GM23338 (cell line): ENCODE results near the gene FKBP8. TPM values are rescaled to one million over a fixed set of nuclear protein-coding genes. Genes with fewer than 3 reads are reported as not detected.

Experiments
- ATAC-seq: fragments of 200-7000 bp; cut with Tn5 transposase; 3 replicates; pipeline ENCODE4 v1.9.1; 2020
- DNase-seq: peaks from one replicate; pipeline ENCODE4 v3.0.0-alpha.2; 2015; ENCODE audit warnings: low spot score
- H2AFZ ChIP-seq: fragments of 200-600 bp; sonication (generic); 2 replicates; pipeline ENCODE4 v1.8.0; 2016; ENCODE audit warnings: antibody characterized with exemption, mild to moderate bottlenecking, moderate library complexity
- H3F3A ChIP-seq: fragments of 200-600 bp; sonication (generic); replicated peaks from 2 replicates; pipeline ENCODE4 v1.8.0; 2017; ENCODE audit warnings: antibody characterized with exemption, mixed run types, low read depth
- H3K27ac ChIP-seq: fragments of 200-600 bp; sonication (generic); 2 replicates; pipeline ENCODE4 v1.6.1; 2016; ENCODE audit warnings: low read depth
- H3K27me3 ChIP-seq: fragments of 200-600 bp; sonication (generic); 2 replicates; pipeline ENCODE4 v1.8.0; 2016; ENCODE audit warnings: mild to moderate bottlenecking, mixed run types, moderate library complexity; ENCODE audit not compliant: insufficient read depth
- H3K36me3 ChIP-seq: fragments of 200-600 bp; sonication (generic); 2 replicates; pipeline ENCODE4 v1.8.0; 2016; ENCODE audit warnings: mild to moderate bottlenecking; ENCODE audit not compliant: insufficient read depth
- H3K4me1 ChIP-seq: fragments of 200-600 bp; sonication (generic); 2 replicates; pipeline ENCODE4 v1.8.0; 2016; ENCODE audit warnings: mild to moderate bottlenecking, moderate library complexity; ENCODE audit not compliant: insufficient read depth
- H3K4me2 ChIP-seq: fragments of 200-600 bp; sonication (generic); 2 replicates; pipeline ENCODE4 v1.7.1; 2017; ENCODE audit warnings: mixed run types
- H3K4me3 ChIP-seq: fragments of 200-600 bp; sonication (generic); 2 replicates; pipeline ENCODE4 v1.6.1; 2016; ENCODE audit warnings: mixed run types
- H3K79me2 ChIP-seq: fragments of 200-600 bp; sonication (generic); replicated peaks from 2 replicates; pipeline ENCODE4 v1.8.0; 2017; ENCODE audit warnings: mild to moderate bottlenecking; ENCODE audit not compliant: insufficient read depth
- H3K9me2 ChIP-seq: fragments of 200-600 bp; sonication (generic); 2 replicates; pipeline ENCODE4 v1.8.0; 2017; ENCODE audit not compliant: insufficient read depth
- H4K20me1 ChIP-seq: fragments of 200-600 bp; sonication (generic); replicated peaks from 2 replicates; pipeline ENCODE4 v1.8.0; 2017; ENCODE audit warnings: mild to moderate bottlenecking; ENCODE audit not compliant: insufficient read depth
- H3K27ac Mint-ChIP-seq: 2 replicates; pipeline ENCODE4 v1.8.0; 2020; ENCODE audit warnings: inconsistent platforms, mild to moderate bottlenecking, moderate library complexity, mixed read lengths
- H3K27me3 Mint-ChIP-seq: 3 replicates; pipeline ENCODE4 v1.8.0; 2022; ENCODE audit warnings: low read depth, mild to moderate bottlenecking, moderate library complexity, mixed read lengths, inconsistent platforms; ENCODE audit not compliant: insufficient read depth, poor library complexity
- H3K36me3 Mint-ChIP-seq: 3 replicates; pipeline ENCODE4 v1.8.0; 2021; ENCODE audit warnings: low read depth, mild to moderate bottlenecking, inconsistent platforms, moderate library complexity, mixed read lengths
- H3K4me1 Mint-ChIP-seq: 3 replicates; pipeline ENCODE4 v1.8.0; 2020; ENCODE audit warnings: mild to moderate bottlenecking, inconsistent platforms, mixed read lengths
- H3K4me3 Mint-ChIP-seq: 3 replicates; pipeline ENCODE4 v1.8.0; 2021; ENCODE audit warnings: moderate library complexity, mild to moderate bottlenecking, inconsistent platforms, mixed read lengths
- H3K9me3 Mint-ChIP-seq: 3 replicates; pipeline ENCODE4 v1.8.0; 2020; ENCODE audit warnings: moderate library complexity, mild to moderate bottlenecking, inconsistent platforms, mixed read lengths
- ETS1 ChIP-seq: IDR thresholded peaks from 2 replicates; pipeline ENCODE4 v1.6.1; 2016; ENCODE audit warnings: antibody characterized with exemption
- EZH2phosphoT487 ChIP-seq: fragments of 200-600 bp; sonication (generic); IDR thresholded peaks from one replicate; pipeline ENCODE4 v1.8.1; 2018; ENCODE audit warnings: antibody characterized with exemption; ENCODE audit not compliant: unreplicated experiment
- JUNB ChIP-seq: IDR thresholded peaks from one replicate; pipeline ENCODE4 v1.6.1; 2016; ENCODE audit warnings: antibody characterized with exemption; ENCODE audit not compliant: unreplicated experiment
- NANOG ChIP-seq: IDR thresholded peaks from 2 replicates; pipeline ENCODE4 v1.6.1; 2016; ENCODE audit warnings: antibody characterized with exemption, borderline replicate concordance
- REST ChIP-seq: IDR thresholded peaks from one replicate; pipeline ENCODE4 v1.6.1; 2018; ENCODE audit warnings: antibody characterized with exemption; ENCODE audit not compliant: unreplicated experiment
- STAT1 ChIP-seq: IDR thresholded peaks from one replicate; pipeline ENCODE4 v1.6.1; 2016; ENCODE audit warnings: antibody characterized with exemption; ENCODE audit not compliant: unreplicated experiment
- ZNF114 ChIP-seq: fragments of 250-450 bp; sonication (Bioruptor Pico); IDR thresholded peaks from 2 replicates; pipeline ENCODE4 v1.5.0; 2020; ENCODE audit warnings: mild to moderate bottlenecking, moderate library complexity
- ZNF331 ChIP-seq: fragments of 250-450 bp; sonication (Bioruptor Pico); IDR thresholded peaks from 2 replicates; pipeline ENCODE4 v1.5.0; 2020; ENCODE audit warnings: low read depth, mild to moderate bottlenecking, moderate library complexity
- polyA plus RNA-seq: library from polyadenylated mRNA; unstranded; fragments of >200 nt; fragmentation: Nextera tagmentation; extraction: Ambion mirVana; gene quantifications from 2 replicates; pipeline ENCODE4 v1.2.1, GENCODE V29; 2016
- total RNA-seq: library from RNA; depleted of rRNA; stranded (reverse); fragments of >200 nt; shearing (Covaris generic); gene quantifications from 2 replicates; pipeline ENCODE4 v1.2.3, GENCODE V29; 2014
- TF ChIP-seq, protein P1 (sequence below), 2 experiments: fragments of 200-600 bp in 1 of 2; sonication (generic) in 1 of 2; conservative IDR thresholded peaks; 2 replicates each; pipeline versions ENCODE4 v1.5.1 to v1.6.1; 2016 to 2017; ENCODE audit warnings: antibody characterized with exemption in 2 of 2, low read depth in 2 of 2, mild to moderate bottlenecking in 2 of 2, moderate library complexity in 1 of 2

The FKBP8 gene
- total and polyA plus RNA-seq, 2 experiments from 2014 or later, result 158 to 367 TPM

DNA sequence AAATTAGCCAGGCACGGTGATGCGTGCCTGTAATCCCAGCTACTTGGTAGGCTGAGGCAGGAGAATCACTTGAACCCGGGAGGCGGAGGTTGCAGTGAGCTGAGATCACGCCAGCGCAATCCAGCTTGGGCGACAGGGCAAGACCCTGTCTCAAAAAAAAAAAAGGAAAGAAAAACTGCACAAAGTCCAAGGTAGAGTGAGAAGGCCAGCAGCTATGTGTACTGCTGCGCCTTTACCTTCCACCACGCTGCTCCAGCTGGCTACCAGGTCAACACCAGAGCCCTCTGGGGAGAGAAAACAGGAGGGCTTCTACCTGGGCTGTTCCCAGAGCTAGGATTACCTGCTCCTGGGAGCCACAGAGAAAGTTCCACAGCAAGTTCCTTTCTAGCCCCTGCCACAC is 24.7 kb downstream of the FKBP8 start:
- no peaks in the 10 kb centered on the region for H3K27me3 ChIP-seq
- H3K4me2 ChIP-seq, result no peak overlapping the region
- Mint-ChIP-seq H3K36me3 (no peaks in the 10 kb centered on the region), H3K27ac (no peak overlapping the region), H3K27me3 (peaks cover 17% of the 10 kb centered on the region), H3K4me1 (peaks cover 16% of the 10 kb centered on the region), H3K9me3 (no peaks in the 10 kb centered on the region), H3K4me3 (no peak overlapping the region)
- H3F3A ChIP-seq, result peaks cover 9% of the 10 kb centered on the region
- no peaks in the 10 kb centered on the region for H3K9me2 ChIP-seq
- no peak overlapping the region for H2AFZ ChIP-seq
- H3K79me2 ChIP-seq, result peaks cover 72% of the 10 kb centered on the region
- TF ChIP-seq ZNF114 (no peak), STAT1 (no peak), NANOG (no peak), REST (no peak)
- TF ChIP-seq, protein P1, sequence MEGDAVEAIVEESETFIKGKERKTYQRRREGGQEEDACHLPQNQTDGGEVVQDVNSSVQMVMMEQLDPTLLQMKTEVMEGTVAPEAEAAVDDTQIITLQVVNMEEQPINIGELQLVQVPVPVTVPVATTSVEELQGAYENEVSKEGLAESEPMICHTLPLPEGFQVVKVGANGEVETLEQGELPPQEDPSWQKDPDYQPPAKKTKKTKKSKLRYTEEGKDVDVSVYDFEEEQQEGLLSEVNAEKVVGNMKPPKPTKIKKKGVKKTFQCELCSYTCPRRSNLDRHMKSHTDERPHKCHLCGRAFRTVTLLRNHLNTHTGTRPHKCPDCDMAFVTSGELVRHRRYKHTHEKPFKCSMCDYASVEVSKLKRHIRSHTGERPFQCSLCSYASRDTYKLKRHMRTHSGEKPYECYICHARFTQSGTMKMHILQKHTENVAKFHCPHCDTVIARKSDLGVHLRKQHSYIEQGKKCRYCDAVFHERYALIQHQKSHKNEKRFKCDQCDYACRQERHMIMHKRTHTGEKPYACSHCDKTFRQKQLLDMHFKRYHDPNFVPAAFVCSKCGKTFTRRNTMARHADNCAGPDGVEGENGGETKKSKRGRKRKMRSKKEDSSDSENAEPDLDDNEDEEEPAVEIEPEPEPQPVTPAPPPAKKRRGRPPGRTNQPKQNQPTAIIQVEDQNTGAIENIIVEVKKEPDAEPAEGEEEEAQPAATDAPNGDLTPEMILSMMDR (conservative IDR thresholded peaks at IDR 0.05; ENCODE audit: low read depth in 2 of 2), result no peak
- H3K4me1 ChIP-seq, result peaks cover 4% of the 10 kb centered on the region; the same call in 1 of the 2 replicates
- H3K27ac ChIP-seq, result no peak overlapping the region
- DNase-seq, result no peak
- H3K4me3 ChIP-seq, result no peak overlapping the region
- no peak for ATAC-seq
- H3K36me3 ChIP-seq, result no peaks in the 10 kb centered on the region
- H4K20me1 ChIP-seq, result peaks cover 39% of the 10 kb centered on the region

DNA sequence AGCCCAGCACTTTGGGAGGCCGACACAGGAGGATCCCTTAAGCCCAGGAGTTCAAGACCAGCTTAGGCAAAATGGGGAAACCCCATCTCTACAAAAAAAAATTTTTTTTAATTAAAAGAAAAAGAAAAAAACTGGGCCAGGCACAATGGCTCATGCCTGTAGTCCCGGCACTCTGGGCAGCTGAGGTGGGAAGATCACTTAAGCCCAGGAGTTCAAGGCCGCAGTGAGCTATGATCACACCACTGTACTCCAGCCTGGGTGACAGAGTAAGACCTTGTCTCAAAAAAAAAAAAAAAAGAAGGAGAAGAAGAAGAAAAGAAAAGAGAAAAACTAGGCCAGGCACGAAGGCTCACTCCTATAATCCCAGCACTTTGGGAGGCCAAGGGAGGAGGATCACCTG is 25.8 kb downstream of the FKBP8 start:
- H3K36me3 ChIP-seq, result no peaks in the 10 kb centered on the region
- H3K9me3 Mint-ChIP-seq, result no peaks in the 10 kb centered on the region
- peaks cover 43% of the 10 kb centered on the region for H4K20me1 ChIP-seq
- no peaks in the 10 kb centered on the region for H3K27me3 ChIP-seq
- H3K36me3 Mint-ChIP-seq, result no peaks in the 10 kb centered on the region
- no peaks in the 10 kb centered on the region for H3K9me2 ChIP-seq
- ATAC-seq, result no peak
- peaks cover 4% of the 10 kb centered on the region; the same call in 1 of the 2 replicates for H3F3A ChIP-seq
- no peak overlapping the region for H3K4me3 Mint-ChIP-seq
- H3K4me3 ChIP-seq, result no peak overlapping the region
- H3K27me3 Mint-ChIP-seq, result peaks cover 11% of the 10 kb centered on the region
- H3K27ac ChIP-seq, result no peak overlapping the region
- H3K4me1 Mint-ChIP-seq, result peaks cover 16% of the 10 kb centered on the region
- peaks cover 4% of the 10 kb centered on the region; the same call in 1 of the 2 replicates for H3K4me1 ChIP-seq
- no peak overlapping the region for H3K4me2 ChIP-seq
- H3K27ac Mint-ChIP-seq, result no peak overlapping the region
- H2AFZ ChIP-seq, result no peak overlapping the region
- DNase-seq, result no peak
- peaks cover 83% of the 10 kb centered on the region for H3K79me2 ChIP-seq
- TF ChIP-seq ETS1, result no peak
- no peak for TF ChIP-seq NANOG
- TF ChIP-seq REST, result no peak
- TF ChIP-seq, protein P1 (conservative IDR thresholded peaks at IDR 0.05; ENCODE audit: low read depth in 2 of 2), result no peak
- TF ChIP-seq ZNF331 (CRISPR knock-in tag), result no peak
- no peak for TF ChIP-seq JUNB
- no peak for TF ChIP-seq STAT1
- no peak for TF ChIP-seq EZH2phosphoT487
